Anterior cingulate cortex (tissue), 58 donors: ENCODE results near the gene YIPF5.

Source experiments
- DNase-seq, 58 donors: peaks; one replicate each; lab custom pipeline; 2025; lab: John Stamatoyannopoulos, UW

The YIPF5 gene

GRCh38 chr5:144130306-144130705, 40.2 kb downstream of the YIPF5 start:
- DNase-seq = no peak

GRCh38 chr5:144128844-144129243, 41.6 kb downstream of the YIPF5 start:
- DNase-seq = no peak

GRCh38 chr5:144126707-144127106, 43.8 kb downstream of the YIPF5 start:
- no peak for DNase-seq

GRCh38 chr5:144125163-144125726, 45.2 kb downstream of the YIPF5 start:
- DNase-seq = no peak

GRCh38 chr5:144122641-144123040, 47.8 kb downstream of the YIPF5 start:
- no peak for DNase-seq

- DNase-seq = no peak
These were observed 48.4 kb downstream of the YIPF5 start for GRCh38 chr5:144122081-144122480.

- DNase-seq = no peak
These were observed 48.9 kb downstream of the YIPF5 start for GRCh38 chr5:144121577-144121976.

- DNase-seq = no peak
These were observed 49.7 kb downstream of the YIPF5 start for GRCh38 chr5:144120661-144121180.

GRCh38 chr5:144117412-144117811, 53.0 kb downstream of the YIPF5 start:
- DNase-seq = no peak

GRCh38 chr5:144114571-144114970, 55.9 kb downstream of the YIPF5 start:
- DNase-seq = no peak
